ENCODE results near the gene CAPN5.

DNA sequence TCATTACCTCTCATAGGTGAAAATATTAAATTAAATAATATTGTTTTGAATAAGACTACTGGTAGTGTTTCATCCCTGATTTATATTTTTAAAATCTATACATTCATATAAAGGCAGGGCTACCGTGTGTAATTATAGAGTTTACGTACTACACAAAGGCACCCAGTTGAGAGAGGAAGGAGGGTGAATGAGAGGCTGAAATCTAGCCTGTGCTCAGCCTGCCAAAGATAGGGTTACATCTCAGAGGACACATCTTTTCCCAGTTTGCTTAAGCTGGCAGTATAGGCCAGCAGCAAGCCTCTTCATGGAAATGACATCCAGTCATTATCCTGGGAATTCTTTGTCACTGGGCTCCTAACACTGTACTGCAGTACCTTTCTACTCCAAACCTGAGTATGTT lies 40.0 kb upstream of the CAPN5 start:
- TF ChIP-seq, protein P1, sequence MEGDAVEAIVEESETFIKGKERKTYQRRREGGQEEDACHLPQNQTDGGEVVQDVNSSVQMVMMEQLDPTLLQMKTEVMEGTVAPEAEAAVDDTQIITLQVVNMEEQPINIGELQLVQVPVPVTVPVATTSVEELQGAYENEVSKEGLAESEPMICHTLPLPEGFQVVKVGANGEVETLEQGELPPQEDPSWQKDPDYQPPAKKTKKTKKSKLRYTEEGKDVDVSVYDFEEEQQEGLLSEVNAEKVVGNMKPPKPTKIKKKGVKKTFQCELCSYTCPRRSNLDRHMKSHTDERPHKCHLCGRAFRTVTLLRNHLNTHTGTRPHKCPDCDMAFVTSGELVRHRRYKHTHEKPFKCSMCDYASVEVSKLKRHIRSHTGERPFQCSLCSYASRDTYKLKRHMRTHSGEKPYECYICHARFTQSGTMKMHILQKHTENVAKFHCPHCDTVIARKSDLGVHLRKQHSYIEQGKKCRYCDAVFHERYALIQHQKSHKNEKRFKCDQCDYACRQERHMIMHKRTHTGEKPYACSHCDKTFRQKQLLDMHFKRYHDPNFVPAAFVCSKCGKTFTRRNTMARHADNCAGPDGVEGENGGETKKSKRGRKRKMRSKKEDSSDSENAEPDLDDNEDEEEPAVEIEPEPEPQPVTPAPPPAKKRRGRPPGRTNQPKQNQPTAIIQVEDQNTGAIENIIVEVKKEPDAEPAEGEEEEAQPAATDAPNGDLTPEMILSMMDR (IDR thresholded peaks at IDR 0.05; ENCODE audit: low read depth, low read length), result no peak
- TF ChIP-seq MYC (IDR thresholded peaks at IDR 0.05; ENCODE audit: low read depth, low read length), result no peak

Data from NB4 (cell line).